HCT116 (cell line): ENCODE measurements around the gene IFNL2.
"Not testable (repeated sequence)": the region's sequence is repeated elsewhere in the genome, so short reads cannot be mapped to it uniquely, and the experiment has no call there.

Experiments
- ATF3 ChIP-seq: IDR thresholded peaks from 2 replicates; pipeline ENCODE4 v1.6.1; 2012
- CTCF ChIP-seq, 3 experiments: fragments of 200-600 bp in 1 of 3; sonication (generic) in 1 of 3; IDR thresholded peaks in 2 of 3; conservative IDR thresholded peaks in 1 of 3; 2 replicates each; pipeline ENCODE4 v1.5.1; 2012 to 2017; ENCODE audit warnings: low read depth in 2 of 3, low read length in 2 of 3, antibody characterized with exemption in 1 of 3, borderline replicate concordance in 1 of 3, control low read depth in 1 of 3, mild to moderate bottlenecking in 1 of 3, mixed read lengths in 1 of 3, mixed run types in 1 of 3, moderate library complexity in 1 of 3; ENCODE audit not compliant: insufficient read depth in 1 of 3
- MAX ChIP-seq: IDR thresholded peaks from 2 replicates; pipeline ENCODE4 v1.6.1; 2012

- TF ChIP-seq ATF3; MAX; CTCF (IDR thresholded peaks at IDR 0.05 in 2 of 3, conservative IDR thresholded peaks at IDR 0.05 in 1 of 3; ENCODE audit: borderline replicate concordance in 1 of 3, insufficient read depth in 1 of 3, low read depth in 2 of 3, low read length in 2 of 3): not testable (repeated sequence)
These were observed at the start of gene IFNL2 for GRCh38 chr19:39268085-39268484.
